Upper lobe of right lung (tissue), 1 donor: Measurements from ENCODE around the gene SPATA20. TPM values are rescaled to one million over a fixed set of nuclear protein-coding genes. Genes with fewer than 3 reads are reported as not detected.
A peak's percentile ranks its signal among the peaks of the same experiment; 100 is the strongest.

Experiments
- ATAC-seq: fragments of 200-7000 bp; cut with Tn5 transposase; one replicate; pipeline ENCODE4 v1.9.1; 2020; ENCODE audit warnings: mild to moderate bottlenecking, moderate library complexity
- DNase-seq: peaks from one replicate; pipeline ENCODE4 v3.0.0-alpha.2; 2020
- H3K27ac ChIP-seq: fragments of 200-600 bp; one replicate; pipeline ENCODE4 v1.8.0; 2022
- H3K27me3 ChIP-seq: fragments of 200-600 bp; one replicate; pipeline ENCODE4 v1.8.0; 2022; ENCODE audit warnings: mild to moderate bottlenecking
- H3K36me3 ChIP-seq: fragments of 200-600 bp; one replicate; pipeline ENCODE4 v1.8.0; 2022
- H3K4me1 ChIP-seq: fragments of 200-600 bp; one replicate; pipeline ENCODE4 v1.8.0; 2022
- H3K4me3 ChIP-seq: fragments of 200-600 bp; one replicate; pipeline ENCODE4 v1.8.0; 2022; ENCODE audit warnings: mild to moderate bottlenecking
- H3K9me3 ChIP-seq: fragments of 200-600 bp; one replicate; pipeline ENCODE4 v1.8.0; 2022
- intact Hi-C: fragments of 100-400 bp; cut with DNase I; formaldehyde crosslinking; loops from one replicate; pipeline ENCODE4 v1.11.0; 2022
- total RNA-seq: library from RNA; stranded (reverse); fragmentation: NEBNext Ultra II Directional; extraction: Animal tissue kit (Norgen Biotek cat#: 25700); gene quantifications from one replicate; pipeline ENCODE4 v1.2.1, GENCODE V29; 2021
- TF ChIP-seq, protein P1 (sequence below): fragments of 200-600 bp; IDR thresholded peaks from one replicate; pipeline ENCODE4 v1.8.0; 2022; ENCODE audit warnings: antibody characterized with exemption
- donor health status: DM: no; HTN: yes; CAD: no; lungs with severe emphysema.

The SPATA20 gene
- total RNA-seq, 1 donor from 2014 or later, result 31.6 TPM

GRCh38 chr17:50539762-50540559 is 7.0 kb upstream of the SPATA20 start:
- ATAC-seq (peak; percentile 7), DNase-seq (no peak)
- Histone ChIP-seq H3K4me3 (no peak overlapping the region), H3K9me3 (no peaks in the 10 kb centered on the region), H3K27ac (no peak overlapping the region), H3K27me3 (no peaks in the 10 kb centered on the region), H3K4me1 (peaks cover 21% of the 10 kb centered on the region), H3K36me3 (no peaks in the 10 kb centered on the region)
- intact Hi-C loops, result loop anchor here (10.0 kb wide), 2 partner anchors 145 to 305 kb away; no protein-coding TSS in a partner anchor
- TF ChIP-seq, protein P1, sequence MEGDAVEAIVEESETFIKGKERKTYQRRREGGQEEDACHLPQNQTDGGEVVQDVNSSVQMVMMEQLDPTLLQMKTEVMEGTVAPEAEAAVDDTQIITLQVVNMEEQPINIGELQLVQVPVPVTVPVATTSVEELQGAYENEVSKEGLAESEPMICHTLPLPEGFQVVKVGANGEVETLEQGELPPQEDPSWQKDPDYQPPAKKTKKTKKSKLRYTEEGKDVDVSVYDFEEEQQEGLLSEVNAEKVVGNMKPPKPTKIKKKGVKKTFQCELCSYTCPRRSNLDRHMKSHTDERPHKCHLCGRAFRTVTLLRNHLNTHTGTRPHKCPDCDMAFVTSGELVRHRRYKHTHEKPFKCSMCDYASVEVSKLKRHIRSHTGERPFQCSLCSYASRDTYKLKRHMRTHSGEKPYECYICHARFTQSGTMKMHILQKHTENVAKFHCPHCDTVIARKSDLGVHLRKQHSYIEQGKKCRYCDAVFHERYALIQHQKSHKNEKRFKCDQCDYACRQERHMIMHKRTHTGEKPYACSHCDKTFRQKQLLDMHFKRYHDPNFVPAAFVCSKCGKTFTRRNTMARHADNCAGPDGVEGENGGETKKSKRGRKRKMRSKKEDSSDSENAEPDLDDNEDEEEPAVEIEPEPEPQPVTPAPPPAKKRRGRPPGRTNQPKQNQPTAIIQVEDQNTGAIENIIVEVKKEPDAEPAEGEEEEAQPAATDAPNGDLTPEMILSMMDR, result no peak

DNA sequence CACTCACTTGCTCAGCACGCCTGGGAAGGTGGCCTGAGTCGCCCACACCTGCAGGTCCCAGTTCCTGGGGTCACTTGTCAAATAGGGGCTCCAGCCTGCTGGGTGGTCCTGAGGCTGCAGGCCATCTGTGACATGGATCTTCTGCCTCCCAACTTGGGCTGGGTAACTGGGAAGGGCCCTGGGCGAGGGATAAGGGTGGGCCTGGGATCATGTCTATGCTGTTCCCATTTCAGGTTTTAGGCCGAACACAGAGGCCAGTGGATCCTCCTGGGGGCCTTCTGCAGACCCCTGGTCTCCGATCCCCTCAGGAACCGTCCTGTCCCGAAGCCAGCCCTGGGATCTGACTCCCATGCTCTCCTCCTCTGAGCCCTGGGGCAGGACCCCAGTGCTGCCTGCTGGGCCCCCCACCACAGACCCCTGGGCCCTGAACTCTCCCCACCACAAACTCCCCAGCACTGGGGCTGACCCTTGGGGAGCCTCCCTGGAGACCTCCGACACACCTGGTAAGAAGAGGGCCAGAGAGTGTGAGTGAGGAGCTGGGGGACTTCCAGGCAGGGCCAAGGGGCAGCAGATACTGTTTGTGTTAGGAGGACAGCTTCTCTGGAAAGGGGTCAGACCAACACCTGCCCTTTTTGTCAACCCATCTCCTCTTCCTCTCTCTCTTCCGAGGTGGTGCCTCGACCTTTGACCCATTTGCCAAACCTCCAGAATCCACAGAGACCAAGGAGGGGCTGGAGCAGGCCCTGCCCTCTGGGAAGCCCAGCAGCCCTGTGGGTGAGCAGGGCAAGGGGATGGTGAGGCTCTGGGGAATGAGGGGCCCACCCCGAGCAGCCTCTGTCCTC is 6.2 kb upstream of the SPATA20 start:
- Histone ChIP-seq H3K9me3 (no peaks in the 10 kb centered on the region), H3K4me3 (peak overlapping the region; percentile 63), H3K36me3 (no peaks in the 10 kb centered on the region), H3K4me1 (peaks cover 21% of the 10 kb centered on the region), H3K27me3 (no peaks in the 10 kb centered on the region), H3K27ac (no peak overlapping the region)
- TF ChIP-seq, protein P1, result no peak
- ATAC-seq (no peak), DNase-seq (no peak)
- intact Hi-C loops, result loop anchor here (10.0 kb wide), 2 partner anchors 144 to 304 kb away; no protein-coding TSS in a partner anchor

GRCh38 chr17:50541402-50541715 is 5.6 kb upstream of the SPATA20 start:
- TF ChIP-seq, protein P1, result no peak
- no peak for ATAC-seq
- peak overlapping the region; percentile 63 for H3K4me3 ChIP-seq
- H3K27ac ChIP-seq, result peak overlapping the region; percentile 51
- H3K27me3 ChIP-seq, result no peaks in the 10 kb centered on the region
- peaks cover 21% of the 10 kb centered on the region for H3K4me1 ChIP-seq
- intact Hi-C loops, result loop anchor here (10.0 kb wide), 2 partner anchors 143 to 303 kb away; no protein-coding TSS in a partner anchor
- no peaks in the 10 kb centered on the region for H3K9me3 ChIP-seq
- DNase-seq, result no peak
- no peaks in the 10 kb centered on the region for H3K36me3 ChIP-seq

DNA sequence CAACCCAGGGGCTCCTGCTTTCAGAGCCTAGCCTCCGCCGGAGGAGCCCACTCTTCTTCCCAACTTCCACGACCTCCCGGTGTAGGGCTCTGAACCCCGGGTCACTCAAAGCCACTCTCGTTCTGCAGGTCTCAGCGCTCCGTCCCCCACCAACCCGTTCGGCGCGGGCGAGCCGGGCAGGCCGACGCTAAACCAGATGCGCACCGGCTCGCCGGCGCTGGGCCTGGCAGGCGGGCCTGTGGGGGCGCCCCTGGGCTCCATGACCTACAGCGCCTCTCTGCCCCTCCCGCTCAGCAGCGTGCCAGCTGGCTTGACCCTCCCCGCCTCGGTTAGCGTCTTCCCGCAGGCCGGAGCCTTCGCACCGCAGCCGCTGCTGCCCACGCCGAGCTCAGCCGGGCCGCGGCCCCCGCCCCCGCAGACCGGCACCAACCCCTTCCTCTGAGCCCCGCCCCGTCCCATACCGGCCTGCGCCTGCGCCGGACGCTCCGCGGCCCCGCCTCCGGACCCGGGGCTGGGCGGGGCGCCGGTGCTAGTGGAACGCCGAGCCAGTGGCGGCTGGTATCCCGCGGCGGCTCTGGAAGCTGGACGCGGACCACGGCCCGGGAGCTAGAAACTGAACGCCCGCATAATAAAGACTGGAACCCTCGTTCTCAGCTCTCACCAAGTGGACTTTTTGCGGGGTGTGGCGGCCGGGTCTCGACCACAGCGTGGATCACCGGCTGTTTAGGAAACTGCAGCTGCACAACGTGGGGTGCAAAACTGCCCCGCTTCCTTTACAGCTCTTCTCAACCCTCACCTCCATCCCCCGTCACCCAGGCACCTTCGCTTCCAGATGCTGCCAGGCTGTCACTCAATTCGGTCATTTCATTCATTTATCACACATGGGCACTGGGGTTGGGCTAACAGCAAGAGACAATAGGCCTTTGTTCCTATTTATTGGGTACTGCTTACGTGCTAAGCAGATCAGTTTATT is 5.0 kb upstream of the SPATA20 start:
- H3K27ac ChIP-seq, result peak overlapping the region; percentile 51
- H3K36me3 ChIP-seq, result no peaks in the 10 kb centered on the region
- ATAC-seq (peak; percentile 91), DNase-seq (peak; percentile 94)
- peaks cover 21% of the 10 kb centered on the region for H3K4me1 ChIP-seq
- H3K9me3 ChIP-seq, result no peaks in the 10 kb centered on the region
- H3K4me3 ChIP-seq, result peak overlapping the region; percentile 63
- TF ChIP-seq, protein P1, result peak; percentile 36
- H3K27me3 ChIP-seq, result no peaks in the 10 kb centered on the region
- intact Hi-C loops, result loop anchor here (10.0 kb wide), 2 partner anchors 143 to 303 kb away; no protein-coding TSS in a partner anchor
